ENCODE results near the gene ABLIM3.
A peak's percentile ranks its signal among the peaks of the same experiment; 100 is the strongest.

Gene ABLIM3

GRCh38 chr5:149125386-149125891 is 15.9 kb upstream of the ABLIM3 start:
- TF ChIP-seq CTCF (IDR thresholded peaks at IDR 0.05; ENCODE audit: insufficient read depth, low read depth, low read length, missing control alignments) = peak; percentile 55
- peak; percentile 83 for DNase-seq (ENCODE audit: low read depth)
- H3K4me3 ChIP-seq (ENCODE audit: low read length) = peak overlapping the region; percentile 28

GRCh38 chr5:149126906-149127305 is 14.4 kb upstream of the ABLIM3 start:
- no peak for TF ChIP-seq CTCF (IDR thresholded peaks at IDR 0.05; ENCODE audit: insufficient read depth, low read depth, low read length, missing control alignments)
- no peak for DNase-seq (ENCODE audit: low read depth)
- H3K4me3 ChIP-seq (ENCODE audit: low read length) = no peak overlapping the region

GRCh38 chr5:149127394-149127955 is 13.8 kb upstream of the ABLIM3 start:
- H3K4me3 ChIP-seq (ENCODE audit: low read length) = no peak overlapping the region
- peak; percentile 64 for DNase-seq (ENCODE audit: low read depth)
- TF ChIP-seq CTCF (IDR thresholded peaks at IDR 0.05; ENCODE audit: insufficient read depth, low read depth, low read length, missing control alignments) = no peak

GRCh38 chr5:149128023-149128875 is 13.0 kb upstream of the ABLIM3 start:
- no peak overlapping the region for H3K4me3 ChIP-seq (ENCODE audit: low read length)
- peak; percentile 95 for TF ChIP-seq CTCF (IDR thresholded peaks at IDR 0.05; ENCODE audit: insufficient read depth, low read depth, low read length, missing control alignments)
- DNase-seq (ENCODE audit: low read depth) = peak; percentile 58

- H3K4me3 ChIP-seq (ENCODE audit: low read length) = no peak overlapping the region
- no peak for TF ChIP-seq CTCF (IDR thresholded peaks at IDR 0.05; ENCODE audit: insufficient read depth, low read depth, low read length, missing control alignments)
- DNase-seq (ENCODE audit: low read depth) = peak; percentile 83
Observed at GRCh38 chr5:149129181-149129580, 12.1 kb upstream of the ABLIM3 start.

- DNase-seq (ENCODE audit: low read depth) = peak; percentile 73
- TF ChIP-seq CTCF (IDR thresholded peaks at IDR 0.05; ENCODE audit: insufficient read depth, low read depth, low read length, missing control alignments) = peak; percentile 47
- H3K4me3 ChIP-seq (ENCODE audit: low read length) = no peak overlapping the region
Observed at GRCh38 chr5:149130121-149130914, 11.0 kb upstream of the ABLIM3 start.
